Loucy (cell line): ENCODE results near the gene SCGB1D1.

Experiments
- H2AFZ ChIP-seq: fragments of 200-600 bp; sonication (generic); 2 replicates; pipeline ENCODE4 v1.6.0; 2016; ENCODE audit warnings: antibody characterized with exemption, mild to moderate bottlenecking, low read length, moderate library complexity
- H3F3A ChIP-seq: fragments of 200-600 bp; 2 replicates; pipeline ENCODE4 v1.6.0; 2016; ENCODE audit warnings: antibody characterized with exemption, low read depth, mild to moderate bottlenecking
- H3K27me3 ChIP-seq: fragments of 200-600 bp; sonication (generic); 2 replicates; pipeline ENCODE4 v1.6.1; 2014; ENCODE audit warnings: low read length, mild to moderate bottlenecking; ENCODE audit not compliant: insufficient read depth, poor library complexity, severe bottlenecking
- H3K36me3 ChIP-seq: fragments of 200-600 bp; sonication (generic); 2 replicates; pipeline ENCODE4 v1.6.1; 2016; ENCODE audit warnings: low read length; ENCODE audit not compliant: insufficient read depth
- H3K4me1 ChIP-seq: fragments of 200-600 bp; sonication (generic); 2 replicates; pipeline ENCODE4 v1.5.1; 2014; ENCODE audit warnings: low read length, mild to moderate bottlenecking; ENCODE audit not compliant: insufficient read depth, poor library complexity, severe bottlenecking
- H3K4me2 ChIP-seq: fragments of 200-600 bp; sonication (generic); 2 replicates; pipeline ENCODE4 v1.6.0; 2014; ENCODE audit warnings: antibody characterized with exemption, low read length, low read depth, mild to moderate bottlenecking; ENCODE audit not compliant: poor library complexity, severe bottlenecking
- H3K4me3 ChIP-seq: fragments of 200-600 bp; sonication (generic); 2 replicates; pipeline ENCODE4 v1.5.1; 2014; ENCODE audit warnings: low read length, mild to moderate bottlenecking, mixed read lengths; ENCODE audit not compliant: poor library complexity, severe bottlenecking
- H3K79me2 ChIP-seq: fragments of 200-600 bp; sonication (generic); 2 replicates; pipeline ENCODE4 v1.6.1; 2014; ENCODE audit warnings: low read length; ENCODE audit not compliant: insufficient read depth
- H3K9ac ChIP-seq: fragments of 200-600 bp; sonication (generic); 2 replicates; pipeline ENCODE4 v1.6.0; 2014; ENCODE audit warnings: mild to moderate bottlenecking, low read depth, low read length, moderate library complexity; ENCODE audit not compliant: poor library complexity, severe bottlenecking
- H3K9me2 ChIP-seq: fragments of 200-600 bp; sonication (generic); replicated peaks from 2 replicates; pipeline ENCODE4 v1.6.1; 2016; ENCODE audit warnings: low read depth, low read length, mixed read lengths
- H3K9me3 ChIP-seq: fragments of 200-600 bp; sonication (generic); 2 replicates; pipeline ENCODE4 v1.6.1; 2014; ENCODE audit warnings: mild to moderate bottlenecking, antibody characterized with exemption, low read length, low read depth; ENCODE audit not compliant: insufficient read depth
- H4K20me1 ChIP-seq: fragments of 200-600 bp; sonication (generic); 2 replicates; pipeline ENCODE4 v1.6.0; 2014; ENCODE audit warnings: antibody characterized with exemption, low read length, mild to moderate bottlenecking; ENCODE audit not compliant: insufficient read depth, poor library complexity, severe bottlenecking
- EZH2phosphoT487 ChIP-seq: fragments of 200-600 bp; IDR thresholded peaks from 2 replicates; pipeline ENCODE4 v1.6.1; 2018; ENCODE audit warnings: antibody characterized with exemption, mild to moderate bottlenecking, moderate library complexity, borderline replicate concordance
- TF ChIP-seq, protein P1 (sequence below): fragments of 200-600 bp; sonication (generic); conservative IDR thresholded peaks from 2 replicates; pipeline ENCODE4 v1.5.1; 2014; ENCODE audit warnings: mild to moderate bottlenecking, antibody characterized with exemption, low read length

Gene SCGB1D1

DNA sequence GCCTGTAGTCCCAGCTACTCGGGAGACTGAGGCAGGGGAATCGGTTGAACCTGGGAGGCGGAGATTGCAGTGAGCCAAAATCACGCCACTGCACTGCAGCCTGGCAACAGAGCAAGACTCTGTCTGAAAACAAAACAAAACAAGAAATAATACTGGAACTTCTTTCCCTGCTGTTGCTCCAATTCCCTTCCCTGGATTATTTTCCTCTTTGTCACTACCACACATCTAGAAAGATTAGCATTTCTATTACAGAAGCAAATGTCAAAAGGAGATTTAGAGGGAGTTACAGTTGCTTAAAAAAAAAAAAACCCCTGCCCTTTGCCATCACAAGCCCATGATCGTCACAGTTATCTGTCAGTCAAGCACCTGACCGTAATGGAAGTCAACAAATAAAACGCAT, 17.7 kb upstream of the SCGB1D1 start:
- H2AFZ ChIP-seq = no peak overlapping the region
- no peaks in the 10 kb centered on the region for H3K79me2 ChIP-seq
- no peaks in the 10 kb centered on the region for H3K27me3 ChIP-seq
- no peaks in the 10 kb centered on the region for H3K9me3 ChIP-seq
- H3K9ac ChIP-seq = no peak overlapping the region
- no peaks in the 10 kb centered on the region for H3K36me3 ChIP-seq
- H3K4me2 ChIP-seq = no peak overlapping the region
- no peak overlapping the region for H3K4me3 ChIP-seq
- H3K4me1 ChIP-seq = peaks cover 7% of the 10 kb centered on the region
- no peaks in the 10 kb centered on the region for H3F3A ChIP-seq
- H4K20me1 ChIP-seq = no peaks in the 10 kb centered on the region
- TF ChIP-seq EZH2phosphoT487 = no peak
- TF ChIP-seq, protein P1, sequence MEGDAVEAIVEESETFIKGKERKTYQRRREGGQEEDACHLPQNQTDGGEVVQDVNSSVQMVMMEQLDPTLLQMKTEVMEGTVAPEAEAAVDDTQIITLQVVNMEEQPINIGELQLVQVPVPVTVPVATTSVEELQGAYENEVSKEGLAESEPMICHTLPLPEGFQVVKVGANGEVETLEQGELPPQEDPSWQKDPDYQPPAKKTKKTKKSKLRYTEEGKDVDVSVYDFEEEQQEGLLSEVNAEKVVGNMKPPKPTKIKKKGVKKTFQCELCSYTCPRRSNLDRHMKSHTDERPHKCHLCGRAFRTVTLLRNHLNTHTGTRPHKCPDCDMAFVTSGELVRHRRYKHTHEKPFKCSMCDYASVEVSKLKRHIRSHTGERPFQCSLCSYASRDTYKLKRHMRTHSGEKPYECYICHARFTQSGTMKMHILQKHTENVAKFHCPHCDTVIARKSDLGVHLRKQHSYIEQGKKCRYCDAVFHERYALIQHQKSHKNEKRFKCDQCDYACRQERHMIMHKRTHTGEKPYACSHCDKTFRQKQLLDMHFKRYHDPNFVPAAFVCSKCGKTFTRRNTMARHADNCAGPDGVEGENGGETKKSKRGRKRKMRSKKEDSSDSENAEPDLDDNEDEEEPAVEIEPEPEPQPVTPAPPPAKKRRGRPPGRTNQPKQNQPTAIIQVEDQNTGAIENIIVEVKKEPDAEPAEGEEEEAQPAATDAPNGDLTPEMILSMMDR = no peak
- H3K9me2 ChIP-seq = no peaks in the 10 kb centered on the region

DNA sequence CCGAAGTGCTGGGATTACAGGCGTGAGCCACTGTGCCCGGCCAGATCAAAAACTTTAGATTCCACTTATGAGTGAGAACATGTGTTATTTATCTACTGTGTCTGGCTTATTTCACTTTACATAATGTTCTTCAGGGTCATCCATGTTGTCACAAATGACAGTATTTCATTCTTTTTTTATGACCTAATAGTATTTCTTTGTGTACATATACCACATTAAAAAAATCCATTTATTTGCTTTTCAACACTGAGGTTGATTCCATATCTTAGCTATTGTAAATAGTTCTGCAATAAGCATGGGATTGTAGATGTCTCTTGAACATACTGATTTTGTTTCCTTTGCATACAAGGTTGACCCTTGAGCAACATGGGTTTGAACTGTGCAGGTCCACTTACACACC, 13.2 kb upstream of the SCGB1D1 start:
- Histone ChIP-seq H3K36me3 (no peaks in the 10 kb centered on the region), H3F3A (no peaks in the 10 kb centered on the region), H3K4me2 (no peak overlapping the region), H3K9ac (no peak overlapping the region), H3K79me2 (no peaks in the 10 kb centered on the region), H3K9me2 (no peaks in the 10 kb centered on the region), H3K4me3 (no peak overlapping the region), H4K20me1 (no peaks in the 10 kb centered on the region), H2AFZ (no peak overlapping the region), H3K9me3 (no peaks in the 10 kb centered on the region), H3K27me3 (no peaks in the 10 kb centered on the region), H3K4me1 (no peaks in the 10 kb centered on the region)
- TF ChIP-seq, protein P1 = no peak
- no peak for TF ChIP-seq EZH2phosphoT487

DNA sequence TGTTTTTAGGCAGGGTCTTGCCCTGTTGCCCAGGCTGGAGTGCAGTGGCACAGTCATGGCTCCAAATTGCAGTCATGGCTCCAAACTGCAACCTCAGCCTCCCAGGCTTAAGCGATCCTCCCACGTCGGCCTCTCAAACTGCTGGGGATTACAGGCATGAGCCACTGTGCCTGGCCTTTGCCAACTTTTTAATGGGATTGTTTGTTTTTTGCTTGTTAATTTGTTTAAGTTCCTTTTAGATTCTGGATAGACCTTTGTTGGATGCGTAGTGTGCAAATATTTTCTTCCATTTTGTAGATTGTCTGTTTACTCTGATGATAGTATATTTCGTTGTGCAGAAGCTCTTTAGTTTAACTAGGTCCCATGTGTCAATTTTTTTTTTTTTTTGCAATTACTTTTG, 10.0 kb upstream of the SCGB1D1 start:
- H3K4me1 ChIP-seq = no peaks in the 10 kb centered on the region
- H3F3A ChIP-seq = no peaks in the 10 kb centered on the region
- no peak overlapping the region for H3K4me3 ChIP-seq
- no peak overlapping the region for H3K9ac ChIP-seq
- no peaks in the 10 kb centered on the region for H3K9me3 ChIP-seq
- H3K79me2 ChIP-seq = no peaks in the 10 kb centered on the region
- no peaks in the 10 kb centered on the region for H3K27me3 ChIP-seq
- no peaks in the 10 kb centered on the region for H3K9me2 ChIP-seq
- no peak for TF ChIP-seq EZH2phosphoT487
- TF ChIP-seq, protein P1 = no peak
- no peaks in the 10 kb centered on the region for H4K20me1 ChIP-seq
- H3K36me3 ChIP-seq = no peaks in the 10 kb centered on the region
- H3K4me2 ChIP-seq = no peak overlapping the region
- H2AFZ ChIP-seq = no peak overlapping the region
